ENCODE measurements around the gene ADGRG2.

ADGRG2 gene

DNA sequence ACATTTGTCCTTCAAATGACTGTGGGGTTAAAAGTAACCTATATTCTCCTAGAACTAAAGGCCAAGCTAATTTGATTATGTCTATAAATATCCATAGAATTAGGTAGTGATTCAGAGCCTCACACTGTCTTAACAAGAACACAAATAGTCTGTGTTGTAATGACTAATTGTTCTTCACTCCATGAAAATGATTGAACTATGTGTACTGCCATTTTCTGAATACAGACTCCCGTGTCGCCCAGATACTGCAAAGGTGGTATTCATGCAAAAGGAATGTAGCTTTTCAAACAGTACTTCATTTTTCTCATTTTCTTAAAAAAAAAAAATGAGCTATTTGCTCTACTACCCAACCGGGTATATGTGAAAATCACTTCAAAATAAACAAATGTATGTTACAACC is 127.0 kb downstream of the ADGRG2 start:
- TF ChIP-seq, protein P1, sequence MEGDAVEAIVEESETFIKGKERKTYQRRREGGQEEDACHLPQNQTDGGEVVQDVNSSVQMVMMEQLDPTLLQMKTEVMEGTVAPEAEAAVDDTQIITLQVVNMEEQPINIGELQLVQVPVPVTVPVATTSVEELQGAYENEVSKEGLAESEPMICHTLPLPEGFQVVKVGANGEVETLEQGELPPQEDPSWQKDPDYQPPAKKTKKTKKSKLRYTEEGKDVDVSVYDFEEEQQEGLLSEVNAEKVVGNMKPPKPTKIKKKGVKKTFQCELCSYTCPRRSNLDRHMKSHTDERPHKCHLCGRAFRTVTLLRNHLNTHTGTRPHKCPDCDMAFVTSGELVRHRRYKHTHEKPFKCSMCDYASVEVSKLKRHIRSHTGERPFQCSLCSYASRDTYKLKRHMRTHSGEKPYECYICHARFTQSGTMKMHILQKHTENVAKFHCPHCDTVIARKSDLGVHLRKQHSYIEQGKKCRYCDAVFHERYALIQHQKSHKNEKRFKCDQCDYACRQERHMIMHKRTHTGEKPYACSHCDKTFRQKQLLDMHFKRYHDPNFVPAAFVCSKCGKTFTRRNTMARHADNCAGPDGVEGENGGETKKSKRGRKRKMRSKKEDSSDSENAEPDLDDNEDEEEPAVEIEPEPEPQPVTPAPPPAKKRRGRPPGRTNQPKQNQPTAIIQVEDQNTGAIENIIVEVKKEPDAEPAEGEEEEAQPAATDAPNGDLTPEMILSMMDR (conservative IDR thresholded peaks at IDR 0.05; ENCODE audit: low read depth, low read length) = no peak
- H3K4me3 ChIP-seq (ENCODE audit: low read depth, low read length) = no peak overlapping the region
- DNase-seq (ENCODE audit: low read depth) = peak; percentile 71

DNA sequence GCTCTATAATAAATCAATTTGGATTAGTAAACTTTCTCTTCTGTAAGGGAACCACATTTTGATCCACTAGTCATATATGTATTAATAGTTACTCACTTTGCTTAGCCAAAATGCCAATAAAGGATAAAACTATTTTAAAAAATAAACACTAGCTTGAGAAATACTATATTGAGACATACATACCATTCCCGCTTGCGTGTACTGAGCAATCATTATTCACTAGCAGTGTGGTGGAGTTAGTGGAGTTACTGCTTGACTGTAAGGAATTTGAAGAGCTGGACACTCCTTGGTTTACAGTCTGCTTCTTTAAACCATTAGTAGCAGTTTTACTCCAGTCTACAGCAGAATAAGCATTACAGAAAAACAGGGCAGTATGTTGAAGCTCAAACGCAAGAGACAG is 127.6 kb downstream of the ADGRG2 start:
- TF ChIP-seq, protein P1 (conservative IDR thresholded peaks at IDR 0.05; ENCODE audit: low read depth, low read length) = no peak
- no peak overlapping the region for H3K4me3 ChIP-seq (ENCODE audit: low read depth, low read length)
- DNase-seq (ENCODE audit: low read depth) = peak; percentile 84

DNA sequence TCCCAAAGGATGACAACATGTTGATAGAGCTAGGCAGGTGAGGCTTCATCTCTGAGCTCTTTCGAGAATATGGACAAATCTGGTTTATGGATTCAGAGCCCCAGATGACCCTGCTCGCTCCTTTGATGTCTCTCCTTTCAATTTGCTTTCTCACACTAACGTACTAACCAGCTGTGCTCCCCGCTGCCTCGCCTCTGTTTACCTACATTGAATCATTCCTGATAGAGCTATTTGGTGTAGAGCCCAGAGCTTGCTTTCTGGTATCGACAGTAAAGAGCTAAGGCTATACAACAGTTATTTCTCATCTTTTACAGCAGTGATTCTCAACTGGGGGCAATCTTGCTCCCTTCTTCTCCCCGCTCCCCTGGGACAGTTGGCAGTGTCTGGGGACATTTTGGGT is 129.4 kb downstream of the ADGRG2 start:
- TF ChIP-seq, protein P1 (conservative IDR thresholded peaks at IDR 0.05; ENCODE audit: low read depth, low read length) = no peak
- DNase-seq (ENCODE audit: low read depth) = no peak
- no peak overlapping the region for H3K4me3 ChIP-seq (ENCODE audit: low read depth, low read length)

DNA sequence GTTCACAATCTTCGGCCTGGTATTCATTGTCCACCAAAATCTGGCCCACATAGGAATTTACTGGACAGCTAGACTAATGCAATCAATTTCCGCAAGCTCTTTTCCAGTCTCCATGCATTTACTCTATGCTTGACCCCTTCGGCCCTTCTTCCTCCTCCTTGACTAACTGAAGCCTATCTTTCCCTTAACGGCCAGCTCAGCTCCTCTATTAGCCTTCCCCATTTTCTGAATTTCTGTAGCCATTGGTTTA is 137.2 kb downstream of the ADGRG2 start:
- TF ChIP-seq, protein P1 (conservative IDR thresholded peaks at IDR 0.05; ENCODE audit: low read depth, low read length) = no peak
- DNase-seq (ENCODE audit: low read depth) = no peak
- H3K4me3 ChIP-seq (ENCODE audit: low read depth, low read length) = peak overlapping the region; percentile 69

DNA sequence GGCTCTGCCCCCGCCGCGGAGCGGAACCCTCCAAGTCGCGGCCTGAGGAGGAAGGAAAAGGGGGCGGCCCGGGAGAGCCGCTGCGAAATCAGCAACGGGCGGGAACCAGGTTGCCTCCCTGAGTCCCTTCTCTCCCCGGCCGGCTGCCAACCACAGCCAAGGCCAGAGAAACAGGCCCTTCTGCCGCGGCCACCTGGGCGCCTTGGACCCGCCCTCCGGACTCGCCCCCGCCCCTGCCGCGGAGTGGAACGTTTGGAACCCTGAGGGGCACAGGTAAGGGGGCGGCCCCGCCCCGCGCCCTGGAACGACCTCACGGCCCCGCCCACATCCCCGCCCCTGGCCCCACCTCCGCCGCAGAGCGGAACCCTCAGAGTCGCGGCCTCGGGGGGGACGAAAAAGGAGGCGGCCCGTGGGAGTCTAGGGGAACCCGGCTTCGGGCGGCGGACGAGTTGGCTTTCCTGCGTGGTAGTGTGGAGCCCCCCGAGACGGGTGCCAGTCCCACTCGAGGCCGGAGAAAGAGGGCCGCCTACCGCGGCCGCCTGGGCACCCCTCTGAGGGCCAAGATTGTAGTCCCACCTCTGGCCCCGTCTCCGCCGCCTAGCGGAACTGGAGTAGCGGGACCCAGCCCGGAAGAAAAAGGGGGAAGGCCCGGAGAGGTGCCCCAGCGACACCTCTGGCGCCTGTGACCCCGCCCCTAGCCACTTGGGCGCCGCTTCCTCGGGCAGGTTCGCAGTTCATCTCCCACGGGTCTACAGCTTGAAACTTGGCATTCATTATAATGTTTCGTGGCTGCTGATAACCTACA is 137.7 kb downstream of the ADGRG2 start:
- peak; percentile 67 for DNase-seq (ENCODE audit: low read depth)
- TF ChIP-seq, protein P1 (conservative IDR thresholded peaks at IDR 0.05; ENCODE audit: low read depth, low read length) = peak; percentile 57
- peak overlapping the region; percentile 69 for H3K4me3 ChIP-seq (ENCODE audit: low read depth, low read length)

DNA sequence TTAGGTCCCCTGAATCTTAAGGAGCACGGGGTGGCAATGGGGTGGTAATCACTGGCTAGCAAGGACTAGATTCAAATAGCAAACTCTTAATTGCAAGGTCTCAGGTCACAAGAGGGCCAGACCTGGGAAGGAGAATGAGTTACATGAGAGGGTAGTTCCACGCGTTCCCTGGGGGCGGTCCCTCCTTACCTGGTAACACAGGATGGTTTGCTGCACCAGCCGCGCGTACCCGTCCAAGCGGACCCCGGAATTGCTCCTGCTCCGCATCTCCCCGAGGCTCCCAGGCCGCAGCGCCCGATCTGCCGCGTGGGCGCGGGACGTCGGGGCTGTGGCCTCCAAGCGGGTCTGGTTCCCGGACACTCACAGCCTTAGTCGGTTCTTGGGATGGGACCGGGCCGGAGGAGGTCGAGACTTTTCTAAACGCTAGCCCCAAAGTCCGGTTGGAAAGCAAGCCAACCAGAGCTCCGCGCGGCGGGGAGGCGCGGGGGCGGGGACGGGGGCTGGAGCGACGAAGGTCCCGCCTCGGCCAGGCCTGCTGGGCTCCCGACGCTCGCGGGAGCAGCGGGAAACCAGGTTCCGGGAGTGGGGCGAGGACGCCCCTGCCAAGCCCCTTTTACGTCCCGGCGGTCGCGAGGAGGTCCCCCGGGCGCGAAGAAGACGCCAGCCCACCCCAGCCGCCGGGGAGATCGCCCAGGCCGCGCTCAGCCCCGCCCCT is 138.4 kb downstream of the ADGRG2 start, which contains the start of gene PHKA2:
TSS of gene PHKA2 (minus strand) at position 449 of the 715 bp plus-strand sequence. CDS start at position 267, 182 bp downstream.
- no peak for DNase-seq (ENCODE audit: low read depth)
- H3K4me3 ChIP-seq (ENCODE audit: low read depth, low read length) = peak within 1 kb of the TSS; percentile 69
- TF ChIP-seq, protein P1 (conservative IDR thresholded peaks at IDR 0.05; ENCODE audit: low read depth, low read length) = no peak
